Subcutaneous adipose tissue (tissue), 4 donors: Measurements from ENCODE around the gene CSMD2. TPM values are rescaled to one million over a fixed set of nuclear protein-coding genes. Genes with fewer than 3 reads are reported as not detected.

Source experiments
- total RNA-seq, 4 donors: library from RNA; depleted of rRNA; stranded (reverse); fragments of >200 nt; gene quantifications; one replicate each; pipeline ENCODE4 v1.1.0, GENCODE V29; 2016
- TF ChIP-seq, protein P1 (sequence below): fragments of 450-650 bp; IDR thresholded peaks from one replicate; pipeline ENCODE4 v1.5.1; 2016; ENCODE audit warnings: low read depth, mild to moderate bottlenecking, control low read depth, antibody characterized with exemption, moderate library complexity

CSMD2 gene
- total RNA-seq, 4 donors from 2014 or later = 0.38 to 4.4 (median 1.00) TPM

- TF ChIP-seq, protein P1, sequence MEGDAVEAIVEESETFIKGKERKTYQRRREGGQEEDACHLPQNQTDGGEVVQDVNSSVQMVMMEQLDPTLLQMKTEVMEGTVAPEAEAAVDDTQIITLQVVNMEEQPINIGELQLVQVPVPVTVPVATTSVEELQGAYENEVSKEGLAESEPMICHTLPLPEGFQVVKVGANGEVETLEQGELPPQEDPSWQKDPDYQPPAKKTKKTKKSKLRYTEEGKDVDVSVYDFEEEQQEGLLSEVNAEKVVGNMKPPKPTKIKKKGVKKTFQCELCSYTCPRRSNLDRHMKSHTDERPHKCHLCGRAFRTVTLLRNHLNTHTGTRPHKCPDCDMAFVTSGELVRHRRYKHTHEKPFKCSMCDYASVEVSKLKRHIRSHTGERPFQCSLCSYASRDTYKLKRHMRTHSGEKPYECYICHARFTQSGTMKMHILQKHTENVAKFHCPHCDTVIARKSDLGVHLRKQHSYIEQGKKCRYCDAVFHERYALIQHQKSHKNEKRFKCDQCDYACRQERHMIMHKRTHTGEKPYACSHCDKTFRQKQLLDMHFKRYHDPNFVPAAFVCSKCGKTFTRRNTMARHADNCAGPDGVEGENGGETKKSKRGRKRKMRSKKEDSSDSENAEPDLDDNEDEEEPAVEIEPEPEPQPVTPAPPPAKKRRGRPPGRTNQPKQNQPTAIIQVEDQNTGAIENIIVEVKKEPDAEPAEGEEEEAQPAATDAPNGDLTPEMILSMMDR = no peak
Observed at GRCh38 chr1:34025675-34026074, 139.4 kb downstream of the CSMD2 start.

- TF ChIP-seq, protein P1 = no peak
Observed at GRCh38 chr1:34024485-34024884, 140.5 kb downstream of the CSMD2 start.

DNA sequence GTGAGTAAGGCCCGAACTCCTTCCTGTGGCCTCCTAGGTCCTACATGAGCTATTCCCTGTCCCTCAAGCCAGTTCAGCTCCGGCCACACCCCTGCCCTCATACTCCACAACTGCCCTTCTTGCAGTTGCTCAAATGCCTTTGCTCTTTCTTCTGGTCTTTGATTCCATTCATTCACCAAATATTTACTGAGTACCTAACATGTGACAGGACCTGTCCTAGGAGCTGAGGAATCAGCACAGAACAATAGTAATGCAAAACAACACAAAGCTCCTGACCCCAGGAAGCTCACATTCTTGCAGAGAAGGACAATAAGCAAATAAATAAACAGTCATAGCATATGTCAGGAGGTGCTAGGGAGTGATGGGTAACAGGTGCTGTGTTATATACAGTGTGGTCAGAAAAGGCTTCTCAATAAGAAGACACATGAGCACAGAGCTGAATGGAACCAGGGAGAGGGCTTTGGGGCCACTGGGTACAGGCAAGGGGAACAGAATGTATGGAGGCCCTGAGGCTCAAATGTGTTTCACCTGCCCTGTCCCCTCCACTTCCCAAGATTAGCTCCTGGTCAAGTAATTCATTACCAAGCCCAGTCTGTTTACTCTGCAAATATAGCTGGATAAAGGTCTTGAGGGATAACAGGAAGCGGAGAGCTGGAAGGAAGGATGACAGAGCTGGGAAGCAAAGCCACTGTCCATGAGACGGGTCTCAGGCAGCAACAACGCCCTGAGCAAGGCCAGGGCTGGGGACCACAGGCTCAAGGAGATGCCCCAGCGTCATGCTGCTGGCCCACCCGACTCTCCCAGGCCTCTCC, 145.1 kb downstream of the CSMD2 start:
- TF ChIP-seq, protein P1 = no peak

DNA sequence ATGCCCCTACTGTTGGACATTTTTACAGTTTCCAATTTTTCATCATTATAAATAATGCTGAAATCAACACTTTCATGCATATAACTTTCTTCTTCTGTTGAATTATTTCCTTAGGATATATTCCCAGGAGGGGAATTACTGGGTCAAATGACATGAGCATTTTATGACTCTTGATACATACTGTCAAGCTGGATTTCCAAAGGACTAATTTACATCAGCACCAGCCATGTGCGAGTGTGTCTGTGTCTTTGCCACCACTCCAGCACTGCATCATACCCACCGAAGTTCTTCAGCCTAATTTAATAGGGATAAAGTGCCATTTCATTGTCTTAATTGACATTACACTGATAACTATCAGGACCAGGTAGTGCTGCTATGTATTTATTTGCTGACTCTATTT, 146.7 kb downstream of the CSMD2 start:
- TF ChIP-seq, protein P1 = no peak

GRCh38 chr1:34013958-34014737, 150.9 kb downstream of the CSMD2 start:
- TF ChIP-seq, protein P1 = no peak

GRCh38 chr1:34013136-34013535, 151.9 kb downstream of the CSMD2 start:
- TF ChIP-seq, protein P1 = no peak

- TF ChIP-seq, protein P1 = no peak
Observed at GRCh38 chr1:34009340-34009985, 155.6 kb downstream of the CSMD2 start.
